ENCODE results near the gene VTI1A. TPM values are rescaled to one million over a fixed set of nuclear protein-coding genes. Genes with fewer than 3 reads are reported as not detected.

Gene VTI1A
- total and polyA plus RNA-seq, 9 of the 15 experiments (the other 6 are each of a cell fraction or from before 2014, with no cell fraction given) = 9.3 to 21.4 (median 16.0) TPM

DNA sequence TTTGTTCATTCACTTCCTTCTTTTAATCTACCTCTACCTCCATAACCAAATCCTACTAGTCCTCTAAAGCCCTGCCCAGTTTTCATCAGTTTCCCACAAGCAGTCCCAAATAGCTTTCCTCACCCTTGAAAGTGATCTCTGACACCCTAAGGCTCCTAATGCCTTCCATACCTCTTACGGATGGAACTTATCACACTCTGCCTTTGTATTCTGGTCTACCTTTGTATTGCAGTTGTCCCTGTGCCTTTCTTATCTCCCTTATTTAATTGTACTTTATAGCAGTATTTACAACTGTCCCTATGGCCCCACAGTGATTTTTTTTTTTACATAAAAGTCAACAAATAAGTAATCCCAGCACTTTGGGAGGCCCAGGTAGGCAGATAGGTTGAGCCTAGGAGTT lies 39.3 kb upstream of the VTI1A start:
- 0% methylated on average over 1 of the region's 1 CpG for WGBS (ENCODE audit: insufficient coverage, low coverage, missing lambda C conversion rate)
- ATAC-seq = no peak
- BruUV-seq (replicated peaks) = no TSS peak
- no peaks in the 10 kb centered on the region; a peak in 2 of 5 replicates for H3K4me1 ChIP-seq (replicated peaks in 1 of 2; ENCODE audit: control insufficient read depth in 2 of 2, insufficient read depth in 2 of 2, low read length in 2 of 2)
- no peak overlapping the region for H2AFZ ChIP-seq (ENCODE audit: low read depth, low read length)
- H4K20me1 ChIP-seq (replicated peaks; ENCODE audit: control insufficient read depth, insufficient read depth, low read length) = no peaks in the 10 kb centered on the region
- H3K9me1 ChIP-seq (ENCODE audit: control insufficient read depth, insufficient read depth, low read length) = no peaks in the 10 kb centered on the region
- H3K36me3 ChIP-seq (ENCODE audit: control insufficient read depth, insufficient read depth, low read length) = no peaks in the 10 kb centered on the region
- H3K4me2 ChIP-seq (ENCODE audit: insufficient read depth, low read length) = no peak overlapping the region
- ChIA-PET CTCF (ENCODE audit: low intra/inter-chr PET ratio) (no interaction called here), POLR2A (interaction anchor here (0.6 kb wide), 1 partner anchor 34 kb away, joined by 3 read pairs; the partner anchor contains the start of gene ACSL5)
- no peak for DNase-seq (ENCODE audit: extremely low read depth in 1 of 4, low spot score in 3 of 4)
- no peaks in the 10 kb centered on the region; a peak in 1 of 5 replicates for H3K27me3 ChIP-seq (ENCODE audit: control insufficient read depth in 2 of 2, insufficient read depth in 2 of 2, low read length in 2 of 2)
- no peak overlapping the region for H3K9ac ChIP-seq (ENCODE audit: insufficient read depth in 1 of 2, low read depth in 2 of 2, low read length in 2 of 2)
- no peak for FAIRE-seq
- no peak overlapping the region for H3K27ac ChIP-seq (ENCODE audit: extremely low read depth, low read depth, low read length)
- no peaks in the 10 kb centered on the region for H3K79me2 ChIP-seq (ENCODE audit: control insufficient read depth, insufficient read depth, low read length)
- H3K9me3 ChIP-seq (replicated peaks; ENCODE audit: control insufficient read depth, insufficient read depth, low read depth, low read length) = no peaks in the 10 kb centered on the region
- in situ Hi-C loops (cut with MboI) (no loop called here), intact Hi-C loops (cut with micrococcal nuclease) (no loop called here)
- no peak overlapping the region for H3K4me3 ChIP-seq
- TF ChIP-seq, protein P1, sequence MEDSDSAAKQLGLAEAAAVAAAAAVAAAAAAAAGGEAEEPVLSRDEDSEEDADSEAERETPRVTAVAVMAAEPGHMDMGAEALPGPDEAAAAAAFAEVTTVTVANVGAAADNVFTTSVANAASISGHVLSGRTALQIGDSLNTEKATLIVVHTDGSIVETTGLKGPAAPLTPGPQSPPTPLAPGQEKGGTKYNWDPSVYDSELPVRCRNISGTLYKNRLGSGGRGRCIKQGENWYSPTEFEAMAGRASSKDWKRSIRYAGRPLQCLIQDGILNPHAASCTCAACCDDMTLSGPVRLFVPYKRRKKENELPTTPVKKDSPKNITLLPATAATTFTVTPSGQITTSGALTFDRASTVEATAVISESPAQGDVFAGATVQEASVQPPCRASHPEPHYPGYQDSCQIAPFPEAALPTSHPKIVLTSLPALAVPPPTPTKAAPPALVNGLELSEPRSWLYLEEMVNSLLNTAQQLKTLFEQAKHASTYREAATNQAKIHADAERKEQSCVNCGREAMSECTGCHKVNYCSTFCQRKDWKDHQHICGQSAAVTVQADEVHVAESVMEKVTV (CRISPR knock-in tag; IDR thresholded peaks at IDR 0.05) = no peak
- TF ChIP-seq RBM15 (IDR thresholded peaks at IDR 0.05; ENCODE audit: insufficient read depth, low read length) = no peak
- TF ChIP-seq BCL6 (CRISPR knock-in tag; IDR thresholded peaks at IDR 0.05) = no peak
- no peak for TF ChIP-seq ZKSCAN8 (CRISPR knock-in tag; IDR thresholded peaks at IDR 0.05)
- TF ChIP-seq, protein P2, sequence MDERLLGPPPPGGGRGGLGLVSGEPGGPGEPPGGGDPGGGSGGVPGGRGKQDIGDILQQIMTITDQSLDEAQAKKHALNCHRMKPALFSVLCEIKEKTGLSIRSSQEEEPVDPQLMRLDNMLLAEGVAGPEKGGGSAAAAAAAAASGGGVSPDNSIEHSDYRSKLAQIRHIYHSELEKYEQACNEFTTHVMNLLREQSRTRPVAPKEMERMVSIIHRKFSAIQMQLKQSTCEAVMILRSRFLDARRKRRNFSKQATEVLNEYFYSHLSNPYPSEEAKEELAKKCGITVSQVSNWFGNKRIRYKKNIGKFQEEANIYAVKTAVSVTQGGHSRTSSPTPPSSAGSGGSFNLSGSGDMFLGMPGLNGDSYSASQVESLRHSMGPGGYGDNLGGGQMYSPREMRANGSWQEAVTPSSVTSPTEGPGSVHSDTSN (CRISPR knock-in tag; IDR thresholded peaks at IDR 0.05; ENCODE audit: low read depth) = no peak
- TF ChIP-seq, protein P2 (tag; conservative IDR thresholded peaks at IDR 0.05; ENCODE audit: low read depth) = no peak
- TF ChIP-seq ZNF449 (CRISPR knock-in tag; IDR thresholded peaks at IDR 0.05) = no peak
- no peak for TF ChIP-seq THRA (IDR thresholded peaks at IDR 0.05)
- TF ChIP-seq ZNF311 (CRISPR knock-in tag; IDR thresholded peaks at IDR 0.05) = no peak
- no peak for TF ChIP-seq FOSL1 (tag; conservative IDR thresholded peaks at IDR 0.05)
- no peak for TF ChIP-seq MTA3 (IDR thresholded peaks at IDR 0.05; ENCODE audit: borderline replicate concordance)
- TF ChIP-seq HMG20B (CRISPR knock-in tag; IDR thresholded peaks at IDR 0.05) = no peak
- no peak for TF ChIP-seq SRSF7 (optimal IDR thresholded peaks at IDR 0.05; ENCODE audit: low read depth, low read length)
- TF ChIP-seq RHOXF2B (CRISPR knock-in tag; conservative IDR thresholded peaks at IDR 0.05) = no peak
- TF ChIP-seq ZNF740 (CRISPR knock-in tag; IDR thresholded peaks at IDR 0.05) = no peak
- TF ChIP-seq ZNF740 (tag; IDR thresholded peaks at IDR 0.05) = no peak

All from K562 (cell line).